HCT116 (cell line): Measurements from ENCODE around the gene PRPF4. TPM values are rescaled to one million over a fixed set of nuclear protein-coding genes. Genes with fewer than 3 reads are reported as not detected.
A peak's percentile ranks its signal among the peaks of the same experiment; 100 is the strongest.

Experiments used
- ATAC-seq: fragments of 200-7000 bp; cut with Tn5 transposase; 2 replicates; pipeline ENCODE4 v1.9.1; 2020; ENCODE audit warnings: mild to moderate bottlenecking, moderate library complexity
- BruUV-seq: library from RNA; stranded (reverse); fragments of 400-500 nt; replicated peaks from 2 replicates; lab custom pipeline; 2021; lab: Mats Ljungman, UMichigan
- CTCF ChIA-PET: fragments of 300-600 bp; sonication (Branson Sonifier 250); formaldehyde crosslinking; loops from one replicate; lab custom pipeline; 2021; ENCODE audit warnings: antibody characterized with exemption; lab: Charles Lee
- POLR2A ChIA-PET: fragments of 300-600, 350-600 bp; sonication (Branson Sonifier 250); formaldehyde crosslinking; loops from one replicate; lab custom pipeline; 2021; ENCODE audit warnings: antibody characterized with exemption; lab: Charles Lee
- RAD21 ChIA-PET, 2 experiments: fragments of 300-600 bp; sonication (Branson Sonifier 250); formaldehyde crosslinking; loops; one replicate each; lab custom pipeline; 2023; ENCODE audit warnings: low total read pairs in 2 of 2; ENCODE audit not compliant: uncharacterized antibody in 2 of 2, unreplicated experiment in 2 of 2, low non-redundant PET in 1 of 2; lab: Charles Lee
- DNase-seq: peaks from one replicate; pipeline ENCODE4 v3.0.0-alpha.2; 2010; ENCODE audit warnings: low read depth, low spot score
- H2AFZ ChIP-seq: fragments of 200-600 bp; shearing (Covaris generic), sonication (generic); 2 replicates; pipeline ENCODE4 v1.6.1; 2017; ENCODE audit warnings: low read depth, mixed run types, mixed read lengths, antibody characterized with exemption, low read length; ENCODE audit not compliant: poor library complexity, severe bottlenecking
- H3K27ac ChIP-seq: 2 replicates; pipeline ENCODE4 v1.5.1; 2012; ENCODE audit warnings: low read depth, low read length
- H3K27me3 ChIP-seq: fragments of 200-600 bp; sonication (generic); 2 replicates; pipeline ENCODE4 v1.6.1; 2016; ENCODE audit warnings: mixed run types, low read length, mixed read lengths; ENCODE audit not compliant: insufficient read depth
- H3K36me3 ChIP-seq, 2 experiments: fragments of 200-500 bp in 1 of 2; fragments of 200-600 bp in 1 of 2; sonication (Bioruptor generic) in 1 of 2; sonication (generic) in 1 of 2; 2 replicates each; pipeline versions ENCODE4 v1.5.1 to v1.6.1; 2014 to 2016; ENCODE audit warnings: low read length in 2 of 2, inconsistent platforms in 1 of 2, mixed read lengths in 1 of 2, mixed run types in 1 of 2; ENCODE audit not compliant: insufficient read depth in 2 of 2, control insufficient read depth in 1 of 2
- H3K4me1 ChIP-seq, 2 experiments: fragments of 200-600 bp in 1 of 2; sonication (generic) in 1 of 2; 2 replicates each; pipeline versions ENCODE4 v1.5.1 to v1.6.1; 2012 to 2017; ENCODE audit warnings: low read length in 2 of 2, inconsistent platforms in 1 of 2, mild to moderate bottlenecking in 1 of 2, mixed read lengths in 1 of 2, mixed run types in 1 of 2, moderate library complexity in 1 of 2; ENCODE audit not compliant: insufficient read depth in 2 of 2, control insufficient read depth in 1 of 2
- H3K4me2 ChIP-seq: fragments of 200-600 bp; sonication (generic); 2 replicates; pipeline ENCODE4 v1.6.1; 2017; ENCODE audit warnings: mixed run types, low read length, mixed read lengths
- H3K4me3 ChIP-seq, 2 experiments: fragments of 200-600 bp in 1 of 2; sonication (generic) in 1 of 2; replicated peaks in 1 of 2; 2 replicates each; pipeline ENCODE4 v1.5.1; 2011 to 2016; ENCODE audit warnings: low read length in 2 of 2, control low read depth in 1 of 2, low read depth in 1 of 2, mild to moderate bottlenecking in 1 of 2, mixed read lengths in 1 of 2, mixed run types in 1 of 2
- H3K79me2 ChIP-seq: fragments of 200-600 bp; sonication (generic); 2 replicates; pipeline ENCODE4 v1.6.1; 2017; ENCODE audit warnings: mild to moderate bottlenecking, mixed run types, low read length, moderate library complexity, mixed read lengths; ENCODE audit not compliant: insufficient read depth
- H3K9ac ChIP-seq: fragments of 200-600 bp; sonication (generic); 2 replicates; pipeline ENCODE4 v1.6.1; 2016; ENCODE audit warnings: low read length, mixed read lengths
- H3K9me2 ChIP-seq: fragments of 200-600 bp; sonication (generic), shearing (Covaris generic); 2 replicates; pipeline ENCODE4 v1.6.1; 2017; ENCODE audit warnings: mixed run types, mild to moderate bottlenecking, moderate library complexity; ENCODE audit not compliant: insufficient read depth
- H3K9me3 ChIP-seq, 2 experiments: fragments of 200-500 bp in 1 of 2; fragments of 200-600 bp in 1 of 2; sonication (Bioruptor generic) in 1 of 2; sonication (generic) in 1 of 2; 2 replicates each; pipeline ENCODE4 v1.6.1; 2014 to 2017; ENCODE audit warnings: low read length in 2 of 2, mixed read lengths in 2 of 2, inconsistent platforms in 1 of 2, low read depth in 1 of 2, mild to moderate bottlenecking in 1 of 2, mixed run types in 1 of 2, moderate library complexity in 1 of 2; ENCODE audit not compliant: control insufficient read depth in 1 of 2, insufficient read depth in 1 of 2
- H4K20me1 ChIP-seq: fragments of 200-600 bp; sonication (generic), shearing (Covaris generic); 2 replicates; pipeline ENCODE4 v1.6.1; 2017; ENCODE audit warnings: mixed run types, mild to moderate bottlenecking, moderate library complexity; ENCODE audit not compliant: insufficient read depth
- ATF3 ChIP-seq: IDR thresholded peaks from 2 replicates; pipeline ENCODE4 v1.6.1; 2012
- CBX3 ChIP-seq: IDR thresholded peaks from 2 replicates; pipeline ENCODE4 v1.6.1; 2012; ENCODE audit warnings: low read depth
- CTCF ChIP-seq, 3 experiments: fragments of 200-600 bp in 1 of 3; sonication (generic) in 1 of 3; IDR thresholded peaks in 2 of 3; conservative IDR thresholded peaks in 1 of 3; 2 replicates each; pipeline ENCODE4 v1.5.1; 2012 to 2017; ENCODE audit warnings: low read depth in 2 of 3, low read length in 2 of 3, antibody characterized with exemption in 1 of 3, borderline replicate concordance in 1 of 3, control low read depth in 1 of 3, mild to moderate bottlenecking in 1 of 3, mixed read lengths in 1 of 3, mixed run types in 1 of 3, moderate library complexity in 1 of 3; ENCODE audit not compliant: insufficient read depth in 1 of 3
- EGR1 ChIP-seq: IDR thresholded peaks from 2 replicates; pipeline ENCODE4 v1.6.1; 2012; ENCODE audit warnings: low read depth
- EZH2 ChIP-seq: fragments of 200-600 bp; sonication (generic); IDR thresholded peaks from 2 replicates; pipeline ENCODE4 v1.6.1; 2017; ENCODE audit warnings: antibody characterized with exemption, mixed run types
- EZH2phosphoT487 ChIP-seq: fragments of 200-600 bp; IDR thresholded peaks from 2 replicates; pipeline ENCODE4 v1.6.1; 2018; ENCODE audit warnings: antibody characterized with exemption, borderline replicate concordance
- FOSL1 ChIP-seq: IDR thresholded peaks from 2 replicates; pipeline ENCODE4 v1.6.1; 2012; ENCODE audit warnings: low read depth
- JUND ChIP-seq: IDR thresholded peaks from 2 replicates; pipeline ENCODE4 v1.6.1; 2012
- MAX ChIP-seq: IDR thresholded peaks from 2 replicates; pipeline ENCODE4 v1.6.1; 2012
- POLR2AphosphoS5 ChIP-seq: IDR thresholded peaks from 2 replicates; pipeline ENCODE4 v1.6.1; 2011; ENCODE audit warnings: mild to moderate bottlenecking, low read depth, low read length, moderate library complexity
- SP1 ChIP-seq: IDR thresholded peaks from 2 replicates; pipeline ENCODE4 v1.6.1; 2012; ENCODE audit warnings: low read depth
- SRF ChIP-seq: IDR thresholded peaks from 2 replicates; pipeline ENCODE4 v1.6.1; 2012; ENCODE audit warnings: low read depth
- TCF7L2 ChIP-seq: IDR thresholded peaks from 2 replicates; pipeline ENCODE4 v1.7.0; 2011; ENCODE audit warnings: borderline replicate concordance, inconsistent platforms; ENCODE audit not compliant: insufficient read depth, insufficient read length; ENCODE audit errors: extremely low read depth
- ZBTB33 ChIP-seq: IDR thresholded peaks from 2 replicates; pipeline ENCODE4 v1.6.1; 2011; ENCODE audit warnings: mild to moderate bottlenecking, low read length, moderate library complexity; ENCODE audit not compliant: insufficient replicate concordance; ENCODE audit errors: extremely low read depth
- intact Hi-C: fragments of 100-400 bp; cut with micrococcal nuclease; formaldehyde crosslinking; loops from 2 replicates; pipeline ENCODE4 v1.10.0; 2022
- total RNA-seq: library from RNA; stranded (reverse); gene quantifications from one replicate; pipeline ENCODE4 v1.2.1, GENCODE V29; 2021; ENCODE audit not compliant: unreplicated experiment

PRPF4 gene
- total RNA-seq, 1 experiment from 2014 or later, result 53.9 TPM

- Histone ChIP-seq H3K27ac (peak overlapping the region; percentile 24; the same call in 1 of the 2 replicates), H3K4me3 (peak overlapping the region in 1 of 2 experiments; percentile 16; a peak in 1 of 4 replicates), H3K4me1 (peaks cover 14 to 28% of the 10 kb centered on the region in 2 experiments), H3K27me3 (no peaks in the 10 kb centered on the region), H3K36me3 (no peaks in the 10 kb centered on the region), H3K79me2 (no peaks in the 10 kb centered on the region), H3K9me3 (no peaks in the 10 kb centered on the region), H2AFZ (peak overlapping the region; percentile 42), H3K9ac (no peak overlapping the region), H3K9me2 (no peaks in the 10 kb centered on the region), H3K4me2 (peak overlapping the region; percentile 88), H4K20me1 (no peaks in the 10 kb centered on the region)
- peak; percentile 55 for DNase-seq
- TF ChIP-seq EGR1, result no peak
- TF ChIP-seq JUND, result peak; percentile 81
- TF ChIP-seq EZH2phosphoT487, result no peak
- no peak for TF ChIP-seq ATF3
- no peak for TF ChIP-seq CTCF (IDR thresholded peaks at IDR 0.05 in 2 of 3, conservative IDR thresholded peaks at IDR 0.05 in 1 of 3; ENCODE audit: borderline replicate concordance in 1 of 3, insufficient read depth in 1 of 3, low read depth in 2 of 3, low read length in 2 of 3)
- peak; percentile 73 for TF ChIP-seq FOSL1
- TF ChIP-seq SRF, result no peak
- peak; percentile 43; the same call in 1 of the 2 replicates for TF ChIP-seq MAX
- TF ChIP-seq TCF7L2, result no peak
- TF ChIP-seq SP1, result peak; percentile 81
- TF ChIP-seq EZH2, result no peak
- TF ChIP-seq ZBTB33, result no peak
- peak; percentile 59; the same call in 1 of the 2 replicates for TF ChIP-seq POLR2AphosphoS5
- TF ChIP-seq CBX3, result 0 out of 2 replicates have a peak, but pooled peaks have one; percentile 12
- ChIA-PET RAD21 (no interaction called here), POLR2A (interaction anchor here (1.4 to 1.5 kb wide), 2 partner anchors 19 to 35 kb away, joined by 3 read pairs; partner anchors contain the start of gene HDHD3), CTCF (interaction anchor here (0.7 kb wide), 1 partner anchor 59 kb away, joined by 3 read pairs; the partner anchor contains the start of gene ALAD)
- ATAC-seq, result peak; percentile 28; the same call in 1 of the 2 replicates
- intact Hi-C loops, result no loop called here
- no TSS peak for BruUV-seq
These were observed 66.4 kb downstream of the PRPF4 start for GRCh38 chr9:113341712-113342410.
